Tibial artery (tissue), 4 donors: ENCODE data around the gene TECR.
A peak's percentile ranks its signal among the peaks of the same experiment; 100 is the strongest.

Source experiments
- DNase-seq, 2 donors: peaks; one replicate each; pipeline ENCODE4 v3.0.0-alpha.2; 2019
- H3K27ac ChIP-seq, 2 donors: fragments of 200-600 bp; sonication (generic) in 1 of 2; 1 replicate in 1 of 2; 2 replicates in 1 of 2; pipeline ENCODE4 v1.5.1; 2018 to 2019; ENCODE audit warnings: mild to moderate bottlenecking in 1 of 2
- H3K27me3 ChIP-seq, 2 donors: fragments of 200-600 bp; sonication (generic) in 1 of 2; one replicate each; pipeline versions ENCODE4 v1.5.1 to v1.6.0; 2016 to 2019
- H3K36me3 ChIP-seq, 3 donors: fragments of 200-600 bp; sonication (generic) in 2 of 3; one replicate each; pipeline ENCODE4 v1.5.1; 2016 to 2019; ENCODE audit warnings: mild to moderate bottlenecking in 2 of 3
- H3K4me1 ChIP-seq, 4 donors: fragments of 200-600 bp; sonication (generic) in 2 of 4; 1 replicate in 3 of 4; 2 replicates in 1 of 4; pipeline ENCODE4 v1.5.1; 2016 to 2019
- H3K4me3 ChIP-seq, 2 donors: fragments of 200-600 bp; sonication (generic) in 1 of 2; 1 replicate in 1 of 2; 2 replicates in 1 of 2; pipeline ENCODE4 v1.5.1; 2018 to 2019; ENCODE audit warnings: mild to moderate bottlenecking in 2 of 2
- H3K9me3 ChIP-seq, 3 donors: fragments of 200-600 bp; sonication (generic) in 1 of 3; one replicate each; pipeline ENCODE4 v1.5.1; 2016 to 2019
- intact Hi-C: fragments of 100-400 bp; cut with DNase I; formaldehyde crosslinking; loops from one replicate; pipeline ENCODE4 v1.15.0; 2023; ENCODE audit warnings: low total_unique reads
- TF ChIP-seq, protein P1 (sequence below), 2 experiments: fragments of 200-600 bp in 1 of 2; fragments of 450-650 bp in 1 of 2; IDR thresholded peaks; one replicate each; pipeline ENCODE4 v1.5.1; 2017 to 2019; ENCODE audit warnings: antibody characterized with exemption in 2 of 2, mild to moderate bottlenecking in 1 of 2, moderate library complexity in 1 of 2

The TECR gene

GRCh38 chr19:14505488-14506239 lies 23.7 kb upstream of the TECR start:
- Histone ChIP-seq H3K27me3 (no peaks in the 10 kb centered on the region), H3K4me1 (peaks cover 0 to under 1% (median 0%) of the 10 kb centered on the region in 4 donors), H3K4me3 (no peak overlapping the region), H3K9me3 (no peaks in the 10 kb centered on the region), H3K27ac (no peak overlapping the region), H3K36me3 (no peaks in the 10 kb centered on the region)
- DNase-seq = no peak
- TF ChIP-seq, protein P1, sequence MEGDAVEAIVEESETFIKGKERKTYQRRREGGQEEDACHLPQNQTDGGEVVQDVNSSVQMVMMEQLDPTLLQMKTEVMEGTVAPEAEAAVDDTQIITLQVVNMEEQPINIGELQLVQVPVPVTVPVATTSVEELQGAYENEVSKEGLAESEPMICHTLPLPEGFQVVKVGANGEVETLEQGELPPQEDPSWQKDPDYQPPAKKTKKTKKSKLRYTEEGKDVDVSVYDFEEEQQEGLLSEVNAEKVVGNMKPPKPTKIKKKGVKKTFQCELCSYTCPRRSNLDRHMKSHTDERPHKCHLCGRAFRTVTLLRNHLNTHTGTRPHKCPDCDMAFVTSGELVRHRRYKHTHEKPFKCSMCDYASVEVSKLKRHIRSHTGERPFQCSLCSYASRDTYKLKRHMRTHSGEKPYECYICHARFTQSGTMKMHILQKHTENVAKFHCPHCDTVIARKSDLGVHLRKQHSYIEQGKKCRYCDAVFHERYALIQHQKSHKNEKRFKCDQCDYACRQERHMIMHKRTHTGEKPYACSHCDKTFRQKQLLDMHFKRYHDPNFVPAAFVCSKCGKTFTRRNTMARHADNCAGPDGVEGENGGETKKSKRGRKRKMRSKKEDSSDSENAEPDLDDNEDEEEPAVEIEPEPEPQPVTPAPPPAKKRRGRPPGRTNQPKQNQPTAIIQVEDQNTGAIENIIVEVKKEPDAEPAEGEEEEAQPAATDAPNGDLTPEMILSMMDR (IDR thresholded peaks at IDR 0.05) = peak; percentile 27 to 29
- intact Hi-C loops = no loop called here

GRCh38 chr19:14507704-14508542 lies 21.5 kb upstream of the TECR start:
- Histone ChIP-seq H3K27ac (no peak overlapping the region), H3K9me3 (no peaks in the 10 kb centered on the region), H3K27me3 (no peaks in the 10 kb centered on the region), H3K4me3 (no peak overlapping the region), H3K36me3 (peaks cover 0 to 2% (median 0%) of the 10 kb centered on the region in 3 donors), H3K4me1 (peaks cover 0 to 6% (median 0%) of the 10 kb centered on the region in 4 donors)
- TF ChIP-seq, protein P1 (IDR thresholded peaks at IDR 0.05) = no peak
- intact Hi-C loops = no loop called here
- DNase-seq = no peak

DNA sequence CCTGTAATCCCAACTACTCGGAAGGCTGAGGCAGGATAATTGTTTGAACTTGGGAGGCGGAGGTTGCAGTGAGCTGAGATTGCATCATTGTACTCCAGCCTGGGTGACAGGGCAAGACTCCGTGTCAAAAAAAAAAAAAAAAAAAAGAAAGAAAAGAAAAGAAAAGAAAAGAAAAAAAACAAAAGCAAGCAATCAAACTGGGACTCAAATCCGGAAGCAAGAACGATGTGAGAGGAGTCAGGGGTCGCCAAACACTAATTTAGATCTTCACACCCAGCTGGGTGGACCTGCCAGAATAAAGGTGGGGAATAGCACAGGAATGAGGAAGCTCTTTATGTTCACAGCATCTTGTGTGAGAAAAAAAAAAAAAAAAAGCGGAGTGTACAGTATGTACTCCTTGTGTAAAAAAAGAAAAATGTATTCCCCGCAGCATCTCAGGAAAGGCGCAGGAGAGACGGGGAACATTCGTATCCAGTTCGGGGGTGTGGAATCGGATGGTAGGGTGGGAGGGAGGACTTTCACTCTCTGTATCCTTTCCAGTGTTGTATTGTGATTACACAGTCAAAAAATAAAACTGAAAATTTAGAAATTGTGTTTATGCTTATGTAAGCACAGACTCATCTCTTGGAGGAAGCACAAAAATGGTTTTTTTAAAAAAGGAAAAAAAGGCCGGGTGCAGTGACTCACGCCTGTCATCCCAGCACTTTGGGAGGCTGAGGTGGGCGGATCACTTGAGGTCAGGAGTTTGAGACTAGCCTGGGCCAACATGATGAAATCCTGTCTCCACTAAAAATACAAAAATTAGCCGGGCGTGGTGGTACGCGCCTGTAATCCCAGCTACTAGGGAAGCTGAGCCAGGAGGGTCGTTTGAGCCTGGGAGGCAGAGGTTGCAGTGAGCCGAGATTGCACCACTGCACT lies 18.8 kb upstream of the TECR start:
- H3K4me3 ChIP-seq = no peak overlapping the region
- TF ChIP-seq, protein P1 (IDR thresholded peaks at IDR 0.05) = no peak
- H3K36me3 ChIP-seq = peaks cover 15 to 27% (median 25%) of the 10 kb centered on the region in 3 donors
- H3K27ac ChIP-seq = no peak overlapping the region
- H3K4me1 ChIP-seq = peaks cover 0 to 19% (median 11%) of the 10 kb centered on the region in 4 donors
- intact Hi-C loops = no loop called here
- H3K27me3 ChIP-seq = no peaks in the 10 kb centered on the region
- no peaks in the 10 kb centered on the region for H3K9me3 ChIP-seq
- DNase-seq = peak; percentile 70 to 82

DNA sequence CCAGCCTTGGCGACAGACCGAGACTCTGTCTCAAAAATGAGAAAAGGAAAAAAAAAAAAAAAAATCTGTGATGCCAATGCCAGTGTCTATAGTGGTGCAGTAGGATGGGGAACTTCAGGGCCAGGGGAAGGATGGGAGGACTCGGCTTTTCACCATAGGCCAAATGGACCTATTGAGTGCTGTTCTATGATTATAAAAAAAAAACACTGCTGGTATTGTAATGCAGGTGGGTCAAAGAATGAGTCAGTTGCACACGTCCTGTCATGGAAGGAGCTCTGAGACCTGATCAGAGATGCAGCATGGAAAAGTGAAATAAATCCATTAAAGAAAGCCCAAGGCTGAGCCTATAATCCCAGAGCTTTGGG lies 18.2 kb upstream of the TECR start:
- Histone ChIP-seq H3K4me1 (peaks cover 0 to 26% (median 17%) of the 10 kb centered on the region in 4 donors), H3K9me3 (no peaks in the 10 kb centered on the region), H3K4me3 (no peak overlapping the region), H3K27me3 (no peaks in the 10 kb centered on the region), H3K27ac (peak overlapping the region in 1 of 2 donors; percentile 12), H3K36me3 (peaks cover 22 to 34% (median 32%) of the 10 kb centered on the region in 3 donors)
- no peak for DNase-seq
- intact Hi-C loops = no loop called here
- TF ChIP-seq, protein P1 (IDR thresholded peaks at IDR 0.05) = no peak

DNA sequence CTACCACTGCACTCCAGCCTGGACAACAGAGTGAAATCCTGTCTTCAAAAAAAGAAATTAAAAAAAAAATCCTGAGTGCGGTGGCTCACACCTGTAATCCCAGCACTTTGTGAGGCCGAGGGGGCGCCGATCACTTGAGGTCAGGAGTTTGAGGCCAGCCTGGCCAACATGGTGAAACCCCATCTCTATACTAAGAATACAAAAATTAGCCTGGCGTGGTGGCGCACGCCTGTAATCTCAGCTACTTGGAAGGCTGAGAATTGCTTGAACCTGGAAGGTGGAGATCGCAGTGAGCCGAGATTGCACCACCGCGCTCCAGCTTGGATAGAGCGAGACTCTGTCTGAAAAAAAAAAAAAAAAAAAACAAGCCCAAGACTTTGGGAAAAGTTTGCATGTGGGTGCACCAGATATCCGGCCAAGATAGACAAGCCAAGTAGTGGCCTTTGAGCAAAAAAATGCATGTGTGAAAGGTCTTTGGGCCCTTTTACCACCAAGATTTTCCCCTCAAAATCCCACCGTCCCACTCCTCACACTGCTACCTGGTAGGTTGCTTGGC lies 16.9 kb upstream of the TECR start:
- TF ChIP-seq, protein P1 (IDR thresholded peaks at IDR 0.05) = no peak
- H3K4me1 ChIP-seq = peaks cover 0 to 35% (median 26%) of the 10 kb centered on the region in 4 donors
- H3K36me3 ChIP-seq = peaks cover 25 to 43% (median 38%) of the 10 kb centered on the region in 3 donors
- intact Hi-C loops = no loop called here
- no peaks in the 10 kb centered on the region for H3K27me3 ChIP-seq
- no peak for DNase-seq
- H3K9me3 ChIP-seq = no peaks in the 10 kb centered on the region
- H3K27ac ChIP-seq = no peak overlapping the region
- no peak overlapping the region for H3K4me3 ChIP-seq
